Thymus (tissue), 11 donors: Measurements from ENCODE around the gene RASGEF1C. TPM values are rescaled to one million over a fixed set of nuclear protein-coding genes. Genes with fewer than 3 reads are reported as not detected.

Source experiments
- DNase-seq, 9 donors: peaks; one replicate each; pipeline ENCODE4 v3.0.0-alpha.2; 2013; ENCODE audit warnings: low spot score in 9 of 9, low read depth in 6 of 9, missing footprints in 1 of 9
- H3K27ac ChIP-seq, 2 donors: one replicate each; pipeline ENCODE4 v1.5.1; 2013; ENCODE audit warnings: control low read depth in 1 of 2, low read depth in 1 of 2, low read length in 1 of 2, mild to moderate bottlenecking in 1 of 2, moderate library complexity in 1 of 2
- H3K27me3 ChIP-seq, 2 donors: one replicate each; pipeline ENCODE4 v1.5.1; 2013; ENCODE audit warnings: low read length in 1 of 2; ENCODE audit not compliant: control insufficient read depth in 2 of 2, insufficient read depth in 1 of 2
- H3K36me3 ChIP-seq, 2 donors: one replicate each; pipeline ENCODE4 v1.5.1; 2013; ENCODE audit warnings: low read length in 1 of 2, mild to moderate bottlenecking in 1 of 2, moderate library complexity in 1 of 2; ENCODE audit not compliant: control insufficient read depth in 2 of 2, insufficient read depth in 2 of 2
- H3K4me1 ChIP-seq, 2 donors: one replicate each; pipeline ENCODE4 v1.5.1; 2013; ENCODE audit warnings: low read length in 2 of 2; ENCODE audit not compliant: control insufficient read depth in 2 of 2, insufficient read depth in 2 of 2
- H3K4me3 ChIP-seq, 2 donors: one replicate each; pipeline ENCODE4 v1.5.1; 2013; ENCODE audit warnings: low read length in 2 of 2, control low read depth in 1 of 2, mild to moderate bottlenecking in 1 of 2
- H3K9me3 ChIP-seq, 2 donors: one replicate each; pipeline ENCODE4 v1.5.1; 2013; ENCODE audit warnings: low read length in 1 of 2, mild to moderate bottlenecking in 1 of 2; ENCODE audit not compliant: control insufficient read depth in 2 of 2, insufficient read depth in 1 of 2
- WGBS: extraction: QIAGEN DNeasy Blood & Tissue Kit; methylation state at CpG from one replicate; pipeline ENCODE4 v1.1.7; 2013; 5-methylcytosine and 5-hydroxymethylcytosine counted together
- polyA plus RNA-seq: library from polyadenylated mRNA; stranded (reverse); fragments of 200-250 nt; gene quantifications from one replicate; pipeline ENCODE4 v1.2.3, GENCODE V29; 2013
- total RNA-seq: library from RNA; stranded (reverse); fragments of 120-200 nt; gene quantifications from one replicate; pipeline ENCODE4 v1.2.4, GENCODE V29; 2013
- donor health status: healthy.

RASGEF1C gene
- total and polyA plus RNA-seq, 2 donors = 0.11 TPM; not detected in 1

- DNase-seq = no peak
- no peak overlapping the region for H3K4me3 ChIP-seq
- peaks cover 0 to 1% of the 10 kb centered on the region in 2 donors for H3K9me3 ChIP-seq
- H3K36me3 ChIP-seq = no peaks in the 10 kb centered on the region
- H3K27me3 ChIP-seq = no peaks in the 10 kb centered on the region
- no peaks in the 10 kb centered on the region for H3K4me1 ChIP-seq
- WGBS = 91% methylated on average over 14 of the region's 14 CpGs
- H3K27ac ChIP-seq = no peak overlapping the region
Measured at GRCh38 chr5:180197016-180197702, 11.9 kb downstream of the RASGEF1C start.

DNA sequence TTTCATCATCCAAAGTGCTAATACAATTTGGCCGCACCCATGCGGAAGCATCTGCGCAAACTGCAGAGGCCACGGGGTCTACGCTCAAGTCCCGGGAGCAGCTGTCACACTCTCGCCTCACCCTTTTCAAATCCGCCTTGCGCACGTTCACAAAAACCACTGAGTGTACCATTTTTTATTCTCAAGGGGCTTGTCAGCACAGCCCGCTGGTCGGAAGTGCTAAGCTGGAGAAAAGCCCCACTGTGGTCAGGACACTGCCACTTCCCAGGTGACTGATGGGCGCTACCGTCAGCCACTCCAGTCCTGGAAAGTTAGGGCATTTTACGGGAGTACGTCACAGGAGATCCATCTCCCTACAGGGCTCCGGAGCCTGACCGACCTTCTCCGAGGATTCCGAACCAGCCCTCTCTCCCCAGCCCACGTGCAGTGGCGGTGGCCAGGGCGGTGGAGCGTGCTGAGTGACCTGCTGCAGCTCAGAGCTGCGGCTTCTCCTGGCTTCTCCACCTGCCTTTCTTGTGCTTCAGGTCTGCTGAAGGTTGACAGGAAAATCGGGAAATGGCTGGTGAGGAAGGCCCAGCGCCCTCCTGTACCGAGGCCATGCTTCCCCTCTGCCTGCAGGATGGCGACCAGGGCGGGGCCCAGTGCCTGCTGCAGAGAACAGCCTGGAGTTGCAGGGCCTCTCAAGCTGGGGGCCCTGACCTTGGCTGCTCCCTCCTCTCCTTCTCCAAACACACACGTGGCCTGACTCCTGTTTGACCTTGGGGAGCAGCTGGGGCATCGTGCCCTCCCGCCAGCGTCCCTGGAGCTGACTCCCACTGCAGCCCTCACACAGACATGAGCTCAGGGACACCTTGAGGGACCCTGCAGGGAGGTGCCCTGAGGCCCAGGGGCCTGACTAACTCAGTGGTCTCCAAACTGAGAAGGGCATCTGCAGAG, 14.3 kb downstream of the RASGEF1C start:
- no peak for DNase-seq
- Histone ChIP-seq H3K4me3 (no peak overlapping the region), H3K27me3 (no peaks in the 10 kb centered on the region), H3K27ac (no peak overlapping the region), H3K4me1 (no peaks in the 10 kb centered on the region), H3K36me3 (no peaks in the 10 kb centered on the region), H3K9me3 (peaks cover 0 to 1% of the 10 kb centered on the region in 2 donors)
- WGBS = 94% methylated on average over 34 of the region's 34 CpGs

- Histone ChIP-seq H3K4me3 (no peak overlapping the region), H3K4me1 (no peaks in the 10 kb centered on the region), H3K27me3 (no peaks in the 10 kb centered on the region), H3K9me3 (peaks cover 0 to 1% of the 10 kb centered on the region in 2 donors), H3K36me3 (no peaks in the 10 kb centered on the region), H3K27ac (no peak overlapping the region)
- no peak for DNase-seq
- 97% methylated on average over 24 of the region's 24 CpGs for WGBS
Measured at GRCh38 chr5:180193749-180194375, 15.1 kb downstream of the RASGEF1C start.

GRCh38 chr5:180191716-180192115, 17.3 kb downstream of the RASGEF1C start:
- H3K4me1 ChIP-seq = no peaks in the 10 kb centered on the region
- 59% methylated on average over 6 of the region's 6 CpGs for WGBS
- no peaks in the 10 kb centered on the region for H3K36me3 ChIP-seq
- H3K27ac ChIP-seq = no peak overlapping the region
- peaks cover 0 to 1% of the 10 kb centered on the region in 2 donors for H3K9me3 ChIP-seq
- H3K27me3 ChIP-seq = no peaks in the 10 kb centered on the region
- DNase-seq = no peak
- H3K4me3 ChIP-seq = no peak overlapping the region

- no peak overlapping the region for H3K4me3 ChIP-seq
- H3K36me3 ChIP-seq = no peaks in the 10 kb centered on the region
- DNase-seq = no peak
- no peaks in the 10 kb centered on the region for H3K9me3 ChIP-seq
- no peaks in the 10 kb centered on the region for H3K4me1 ChIP-seq
- no peaks in the 10 kb centered on the region for H3K27me3 ChIP-seq
- WGBS = 76% methylated on average over 2 of the region's 2 CpGs
- no peak overlapping the region for H3K27ac ChIP-seq
Measured at GRCh38 chr5:180187767-180188166, 21.2 kb downstream of the RASGEF1C start.

GRCh38 chr5:180180846-180181245, 28.2 kb downstream of the RASGEF1C start:
- no peak overlapping the region for H3K27ac ChIP-seq
- H3K4me3 ChIP-seq = no peak overlapping the region
- H3K27me3 ChIP-seq = no peaks in the 10 kb centered on the region
- H3K9me3 ChIP-seq = no peaks in the 10 kb centered on the region
- WGBS = 88% methylated on average over 11 of the region's 11 CpGs
- no peak for DNase-seq
- H3K36me3 ChIP-seq = no peaks in the 10 kb centered on the region
- no peaks in the 10 kb centered on the region for H3K4me1 ChIP-seq

DNA sequence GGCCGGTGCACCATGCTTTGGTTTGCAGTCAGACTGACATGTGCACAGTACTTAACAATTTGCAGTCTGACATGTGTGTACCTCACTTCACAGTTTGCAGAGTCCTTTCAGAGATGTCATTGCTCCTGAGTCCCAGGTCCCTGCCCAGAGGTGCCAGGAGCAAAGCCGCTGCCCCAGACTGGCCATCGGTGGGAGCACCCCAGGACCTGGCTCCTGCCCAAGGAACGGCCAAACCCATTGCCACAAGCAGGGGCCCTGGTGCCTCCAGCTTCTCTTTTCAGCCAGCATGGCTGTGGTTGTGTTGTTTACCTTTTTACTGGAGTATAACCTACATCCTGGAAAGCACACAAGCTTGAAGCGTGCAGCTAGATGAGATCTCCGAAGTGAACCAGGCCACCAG, 28.6 kb downstream of the RASGEF1C start:
- WGBS = 46% methylated on average over 6 of the region's 6 CpGs
- H3K4me1 ChIP-seq = no peaks in the 10 kb centered on the region

GRCh38 chr5:180179442-180180420, 29.3 kb downstream of the RASGEF1C start:
- Histone ChIP-seq H3K4me3 (no peak overlapping the region), H3K9me3 (no peaks in the 10 kb centered on the region), H3K27me3 (no peaks in the 10 kb centered on the region), H3K36me3 (no peaks in the 10 kb centered on the region), H3K27ac (no peak overlapping the region), H3K4me1 (no peaks in the 10 kb centered on the region)
- no peak for DNase-seq
- 86% methylated on average over 23 of the region's 23 CpGs for WGBS

More for the DNA sequence above, 28.6 kb downstream of the RASGEF1C start:
- no peak for DNase-seq
- Histone ChIP-seq H3K4me3 (no peak overlapping the region), H3K36me3 (no peaks in the 10 kb centered on the region), H3K27me3 (no peaks in the 10 kb centered on the region), H3K27ac (no peak overlapping the region), H3K9me3 (no peaks in the 10 kb centered on the region)
